Activated CD8-positive, alpha-beta memory T cell treated with anti-CD3 and anti-CD28 coated beads, Interleukin-2, amount 50 U/mL, for 4 hours (primary cell): ENCODE data around the gene MSL3B.

Experiments used
- DNase-seq: peaks from one replicate; pipeline ENCODE4 v3.0.0-alpha.2; 2020

Gene MSL3B

GRCh38 chr2:233832414-233832813, 35.8 kb downstream of the MSL3B start:
- no peak for DNase-seq

- no peak for DNase-seq
Observed at GRCh38 chr2:233831861-233832260, 36.3 kb downstream of the MSL3B start.

GRCh38 chr2:233831011-233831721, 37.0 kb downstream of the MSL3B start:
- no peak for DNase-seq

GRCh38 chr2:233830111-233830802, 37.9 kb downstream of the MSL3B start:
- DNase-seq = no peak

- DNase-seq = no peak
Observed at GRCh38 chr2:233829193-233830110, 38.7 kb downstream of the MSL3B start.

- DNase-seq = no peak
Observed at GRCh38 chr2:233828546-233829192, 39.5 kb downstream of the MSL3B start.

- DNase-seq = no peak
Observed at GRCh38 chr2:233824373-233824772, 43.8 kb downstream of the MSL3B start.

GRCh38 chr2:233823731-233824121, 44.5 kb downstream of the MSL3B start:
- no peak for DNase-seq

- no peak for DNase-seq
Observed at GRCh38 chr2:233822781-233823730, 45.1 kb downstream of the MSL3B start.

GRCh38 chr2:233822101-233822771, 46.0 kb downstream of the MSL3B start:
- no peak for DNase-seq

GRCh38 chr2:233821709-233822100, 46.5 kb downstream of the MSL3B start:
- DNase-seq = no peak

- DNase-seq = no peak
Observed at GRCh38 chr2:233821196-233821595, 47.0 kb downstream of the MSL3B start.

- DNase-seq = no peak
Observed at GRCh38 chr2:233820774-233821105, 47.4 kb downstream of the MSL3B start.

GRCh38 chr2:233819884-233820773, 48.1 kb downstream of the MSL3B start:
- no peak for DNase-seq

GRCh38 chr2:233818639-233819621, 49.3 kb downstream of the MSL3B start:
- no peak for DNase-seq

GRCh38 chr2:233817995-233818638, 50.1 kb downstream of the MSL3B start:
- no peak for DNase-seq

GRCh38 chr2:233817361-233817911, 50.8 kb downstream of the MSL3B start:
- no peak for DNase-seq

- no peak for DNase-seq
Observed at GRCh38 chr2:233816771-233817170, 51.4 kb downstream of the MSL3B start.
